ENCODE results near the gene PNKP.

PNKP gene

DNA sequence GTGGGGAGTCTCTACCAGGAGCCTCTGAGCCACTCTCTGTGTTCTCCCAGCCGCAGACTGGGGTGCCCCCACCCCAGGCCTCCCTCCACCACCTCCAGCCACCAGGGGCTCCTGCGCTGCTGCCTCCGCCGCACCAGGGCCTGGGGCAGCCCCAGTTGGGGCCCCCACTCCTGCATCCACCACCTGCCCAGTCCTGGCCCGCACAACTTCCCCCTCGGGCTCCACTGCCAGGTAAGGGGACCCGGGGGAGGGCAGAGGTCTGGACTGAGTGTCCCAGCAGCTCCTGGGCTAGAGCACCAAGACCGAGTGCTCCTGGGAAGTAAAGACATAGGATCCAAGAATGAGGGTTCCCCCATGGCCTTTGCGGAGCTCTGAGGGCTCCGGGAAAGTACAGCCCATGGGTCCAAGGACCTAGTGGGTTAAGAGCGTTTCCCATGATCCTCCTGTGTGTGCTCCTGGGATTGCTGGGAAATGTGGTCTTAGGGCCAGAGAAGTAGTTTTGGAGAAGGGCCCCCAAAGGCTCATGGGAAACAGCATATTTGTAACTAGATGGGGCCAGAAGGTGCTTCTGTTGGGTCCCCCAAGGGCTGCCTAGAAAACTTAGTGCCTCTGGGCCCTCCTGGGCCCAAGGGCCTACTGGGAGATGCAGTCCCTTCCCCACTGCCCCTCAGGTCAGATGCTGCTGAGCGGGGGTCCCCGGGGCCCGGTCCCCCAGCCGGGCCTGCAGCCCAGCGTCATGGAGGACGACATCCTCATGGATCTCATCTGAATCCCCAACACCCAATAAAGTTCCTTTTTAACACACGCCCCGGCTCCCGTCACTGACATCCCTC is 31.0 kb downstream of the PNKP start:
- Histone ChIP-seq H3K27me3 (replicated peaks; ENCODE audit: control insufficient read depth, insufficient read depth, low read length, poor library complexity, severe bottlenecking) (no peaks in the 10 kb centered on the region), H3K9me3 (ENCODE audit: control insufficient read depth, low read length) (no peaks in the 10 kb centered on the region), H3K27ac (ENCODE audit: insufficient read depth, low read length, poor library complexity, severe bottlenecking) (no peak overlapping the region), H3K36me3 (ENCODE audit: control insufficient read depth, insufficient read depth, low read length) (peaks cover 67% of the 10 kb centered on the region), H3K4me3 (ENCODE audit: insufficient read depth, low read depth, low read length, poor library complexity, severe bottlenecking) (no peak overlapping the region), H3K4me1 (ENCODE audit: control insufficient read depth, insufficient read depth, low read length, poor library complexity, severe bottlenecking) (no peaks in the 10 kb centered on the region)
- no peak for DNase-seq

DNA sequence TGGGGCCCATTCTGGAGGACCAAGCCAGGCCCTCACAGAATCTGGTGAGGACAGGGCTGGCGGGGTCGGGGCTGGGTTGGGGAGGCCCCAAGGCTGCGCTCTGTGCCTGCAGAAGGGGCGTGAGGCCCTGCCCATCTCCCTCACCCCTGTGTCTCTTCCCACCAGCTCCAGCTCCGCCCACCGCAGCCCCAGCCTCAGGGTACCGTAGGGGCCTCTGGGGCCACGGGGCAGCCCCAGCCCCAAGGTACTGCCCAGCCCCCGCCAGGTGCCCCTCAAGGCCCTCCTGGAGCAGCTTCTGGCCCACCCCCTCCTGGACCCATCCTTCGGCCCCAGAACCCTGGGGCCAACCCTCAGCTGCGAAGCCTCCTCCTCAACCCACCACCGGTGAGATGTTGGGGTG is 31.8 kb downstream of the PNKP start:
- no peak for DNase-seq
- Histone ChIP-seq H3K27ac (ENCODE audit: insufficient read depth, low read length, poor library complexity, severe bottlenecking) (no peak overlapping the region), H3K4me3 (ENCODE audit: insufficient read depth, low read depth, low read length, poor library complexity, severe bottlenecking) (no peak overlapping the region), H3K4me1 (ENCODE audit: control insufficient read depth, insufficient read depth, low read length, poor library complexity, severe bottlenecking) (no peaks in the 10 kb centered on the region), H3K9me3 (ENCODE audit: control insufficient read depth, low read length) (no peaks in the 10 kb centered on the region), H3K36me3 (ENCODE audit: control insufficient read depth, insufficient read depth, low read length) (peaks cover 75% of the 10 kb centered on the region), H3K27me3 (replicated peaks; ENCODE audit: control insufficient read depth, insufficient read depth, low read length, poor library complexity, severe bottlenecking) (no peaks in the 10 kb centered on the region)

DNA sequence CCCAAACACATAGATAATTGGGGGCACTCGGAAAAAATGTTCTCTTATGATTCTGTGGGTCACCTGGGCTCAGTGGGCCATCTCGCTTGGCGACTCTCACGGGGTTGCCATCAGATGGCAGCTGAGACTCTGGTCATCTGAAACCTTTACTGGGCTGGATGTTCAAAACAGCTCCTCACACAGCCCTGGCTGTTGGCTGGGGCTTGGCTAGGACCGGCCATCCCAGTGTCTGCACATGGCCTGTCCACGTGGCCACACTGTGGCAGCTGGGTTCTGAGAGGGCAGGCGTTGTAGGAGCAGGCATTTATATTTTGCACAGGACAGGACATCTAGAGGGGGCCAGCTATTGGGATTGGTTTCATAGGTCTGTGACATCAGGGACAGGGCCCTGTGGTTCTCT is 33.8 kb downstream of the PNKP start:
- no peak for DNase-seq
- Histone ChIP-seq H3K36me3 (ENCODE audit: control insufficient read depth, insufficient read depth, low read length) (peaks cover 80% of the 10 kb centered on the region), H3K27ac (ENCODE audit: insufficient read depth, low read length, poor library complexity, severe bottlenecking) (no peak overlapping the region), H3K9me3 (ENCODE audit: control insufficient read depth, low read length) (no peaks in the 10 kb centered on the region), H3K4me1 (ENCODE audit: control insufficient read depth, insufficient read depth, low read length, poor library complexity, severe bottlenecking) (no peaks in the 10 kb centered on the region), H3K4me3 (ENCODE audit: insufficient read depth, low read depth, low read length, poor library complexity, severe bottlenecking) (no peak overlapping the region), H3K27me3 (replicated peaks; ENCODE audit: control insufficient read depth, insufficient read depth, low read length, poor library complexity, severe bottlenecking) (no peaks in the 10 kb centered on the region)

DNA sequence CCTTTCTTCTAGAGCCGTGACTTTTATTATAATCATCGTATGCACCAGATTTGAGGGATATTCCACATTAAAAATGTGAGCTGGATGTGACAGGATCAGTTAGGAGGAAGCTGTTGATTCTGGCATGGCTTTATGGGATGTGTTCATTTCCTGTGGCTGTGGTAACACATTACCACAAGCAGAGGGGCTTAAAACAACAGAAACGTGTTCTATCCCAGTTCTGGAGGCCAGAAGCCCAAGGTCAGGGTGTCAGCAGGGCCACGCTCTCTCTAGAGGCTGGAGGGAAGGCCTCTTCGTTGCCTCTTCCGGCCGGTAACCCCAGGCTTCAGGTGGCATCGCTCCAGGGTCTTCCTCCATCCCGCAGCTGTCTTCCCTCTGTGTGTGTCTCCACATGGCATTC is 34.8 kb downstream of the PNKP start:
- DNase-seq = no peak
- H3K27me3 ChIP-seq (replicated peaks; ENCODE audit: control insufficient read depth, insufficient read depth, low read length, poor library complexity, severe bottlenecking) = no peaks in the 10 kb centered on the region
- peaks cover 76% of the 10 kb centered on the region for H3K36me3 ChIP-seq (ENCODE audit: control insufficient read depth, insufficient read depth, low read length)
- H3K4me1 ChIP-seq (ENCODE audit: control insufficient read depth, insufficient read depth, low read length, poor library complexity, severe bottlenecking) = no peaks in the 10 kb centered on the region
- H3K4me3 ChIP-seq (ENCODE audit: insufficient read depth, low read depth, low read length, poor library complexity, severe bottlenecking) = no peak overlapping the region
- H3K9me3 ChIP-seq (ENCODE audit: control insufficient read depth, low read length) = no peaks in the 10 kb centered on the region
- H3K27ac ChIP-seq (ENCODE audit: insufficient read depth, low read length, poor library complexity, severe bottlenecking) = no peak overlapping the region

DNA sequence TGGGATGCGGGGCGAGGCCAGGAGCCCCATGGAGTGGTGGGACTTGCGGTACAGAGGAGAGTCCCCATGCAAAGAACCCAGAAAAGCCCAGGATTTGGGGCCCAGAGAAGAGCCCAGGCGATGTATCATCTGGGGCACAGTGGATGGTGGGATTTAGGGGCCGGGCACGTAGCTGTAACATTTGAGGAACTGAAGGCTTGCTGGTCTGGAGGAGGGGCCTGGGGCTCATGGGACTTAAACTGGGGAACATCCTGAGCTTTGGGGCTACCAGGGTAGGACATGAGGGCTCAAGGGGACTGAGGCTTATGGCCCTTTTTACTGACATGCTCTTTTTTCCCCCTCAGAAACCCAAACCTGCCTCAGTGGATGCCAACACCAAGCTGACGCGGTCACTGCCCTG is 35.8 kb downstream of the PNKP start:
- Histone ChIP-seq H3K27me3 (replicated peaks; ENCODE audit: control insufficient read depth, insufficient read depth, low read length, poor library complexity, severe bottlenecking) (no peaks in the 10 kb centered on the region), H3K4me1 (ENCODE audit: control insufficient read depth, insufficient read depth, low read length, poor library complexity, severe bottlenecking) (no peaks in the 10 kb centered on the region), H3K9me3 (ENCODE audit: control insufficient read depth, low read length) (no peaks in the 10 kb centered on the region), H3K27ac (ENCODE audit: insufficient read depth, low read length, poor library complexity, severe bottlenecking) (no peak overlapping the region), H3K36me3 (ENCODE audit: control insufficient read depth, insufficient read depth, low read length) (peaks cover 73% of the 10 kb centered on the region), H3K4me3 (ENCODE audit: insufficient read depth, low read depth, low read length, poor library complexity, severe bottlenecking) (no peak overlapping the region)
- DNase-seq = no peak

DNA sequence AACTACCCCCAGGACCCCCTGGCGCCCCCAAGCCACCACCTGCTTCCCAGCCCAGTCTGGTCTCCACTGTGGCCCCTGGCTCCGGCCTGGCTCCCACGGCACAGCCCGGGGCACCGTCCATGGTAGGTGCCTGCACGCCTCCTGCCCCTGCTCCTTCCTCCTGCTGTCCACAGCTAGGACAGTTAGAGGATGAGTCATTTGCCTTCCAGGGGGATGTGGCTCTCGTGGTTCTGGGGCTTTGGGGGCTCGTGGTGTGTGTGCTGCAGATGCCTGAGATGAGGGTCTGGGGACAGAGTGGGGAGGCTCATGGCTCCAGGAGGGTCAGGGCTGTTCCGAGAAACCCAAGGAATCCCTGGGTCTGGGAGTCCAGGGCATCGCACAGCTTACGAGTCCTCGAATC is 36.6 kb downstream of the PNKP start:
- Histone ChIP-seq H3K36me3 (ENCODE audit: control insufficient read depth, insufficient read depth, low read length) (peaks cover 65% of the 10 kb centered on the region), H3K9me3 (ENCODE audit: control insufficient read depth, low read length) (no peaks in the 10 kb centered on the region), H3K27me3 (replicated peaks; ENCODE audit: control insufficient read depth, insufficient read depth, low read length, poor library complexity, severe bottlenecking) (no peaks in the 10 kb centered on the region), H3K4me1 (ENCODE audit: control insufficient read depth, insufficient read depth, low read length, poor library complexity, severe bottlenecking) (no peaks in the 10 kb centered on the region), H3K27ac (ENCODE audit: insufficient read depth, low read length, poor library complexity, severe bottlenecking) (no peak overlapping the region), H3K4me3 (ENCODE audit: insufficient read depth, low read depth, low read length, poor library complexity, severe bottlenecking) (no peak overlapping the region)
- no peak for DNase-seq

DNA sequence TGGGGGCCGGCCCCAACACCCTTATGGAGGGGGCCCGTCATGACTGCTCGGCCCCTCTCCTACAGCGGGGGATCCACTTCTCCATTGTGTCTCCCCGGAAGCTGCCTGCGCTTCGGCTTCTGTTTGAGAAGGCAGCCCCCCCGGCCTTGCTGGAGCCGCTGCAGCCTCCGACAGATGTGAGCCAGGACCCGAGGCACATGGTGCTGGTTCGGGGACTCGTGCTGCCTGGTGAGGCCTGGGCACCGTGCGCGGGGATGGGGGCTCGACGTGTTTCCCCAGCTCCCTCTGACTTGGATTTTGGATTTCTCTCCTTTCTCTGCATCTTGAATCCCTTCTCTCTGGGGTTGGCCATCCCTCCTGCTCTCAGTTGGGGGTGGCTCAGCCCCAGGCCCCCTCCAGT is 37.7 kb downstream of the PNKP start:
- Histone ChIP-seq H3K27me3 (replicated peaks; ENCODE audit: control insufficient read depth, insufficient read depth, low read length, poor library complexity, severe bottlenecking) (no peaks in the 10 kb centered on the region), H3K9me3 (ENCODE audit: control insufficient read depth, low read length) (no peaks in the 10 kb centered on the region), H3K36me3 (ENCODE audit: control insufficient read depth, insufficient read depth, low read length) (peaks cover 55% of the 10 kb centered on the region), H3K27ac (ENCODE audit: insufficient read depth, low read length, poor library complexity, severe bottlenecking) (no peak overlapping the region), H3K4me3 (ENCODE audit: insufficient read depth, low read depth, low read length, poor library complexity, severe bottlenecking) (no peak overlapping the region), H3K4me1 (ENCODE audit: control insufficient read depth, insufficient read depth, low read length, poor library complexity, severe bottlenecking) (no peaks in the 10 kb centered on the region)
- no peak for DNase-seq

DNA sequence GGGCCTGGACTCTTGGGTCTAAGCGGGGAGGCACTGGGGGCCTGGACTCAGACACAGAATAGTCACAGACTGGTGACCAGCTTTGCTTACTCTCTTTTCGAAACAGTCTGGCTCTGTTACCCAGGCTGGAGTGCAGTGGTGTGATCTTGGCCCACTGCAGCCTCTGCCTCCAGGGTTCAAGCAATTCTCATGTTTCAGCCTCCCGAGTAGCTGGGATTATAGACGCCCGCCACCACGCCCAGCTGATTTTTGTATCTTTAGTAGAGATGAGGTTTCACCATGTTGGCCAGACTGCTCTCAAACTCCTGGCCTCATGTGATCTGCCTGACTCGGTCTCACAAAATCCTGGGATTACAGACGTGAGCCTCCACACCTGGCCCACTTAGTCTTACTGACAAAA is 38.2 kb downstream of the PNKP start:
- no peak for DNase-seq
- H3K4me1 ChIP-seq (ENCODE audit: control insufficient read depth, insufficient read depth, low read length, poor library complexity, severe bottlenecking) = no peaks in the 10 kb centered on the region
- H3K36me3 ChIP-seq (ENCODE audit: control insufficient read depth, insufficient read depth, low read length) = peaks cover 50% of the 10 kb centered on the region
- no peak overlapping the region for H3K4me3 ChIP-seq (ENCODE audit: insufficient read depth, low read depth, low read length, poor library complexity, severe bottlenecking)
- H3K27ac ChIP-seq (ENCODE audit: insufficient read depth, low read length, poor library complexity, severe bottlenecking) = no peak overlapping the region
- H3K27me3 ChIP-seq (replicated peaks; ENCODE audit: control insufficient read depth, insufficient read depth, low read length, poor library complexity, severe bottlenecking) = no peaks in the 10 kb centered on the region
- no peaks in the 10 kb centered on the region for H3K9me3 ChIP-seq (ENCODE audit: control insufficient read depth, low read length)

DNA sequence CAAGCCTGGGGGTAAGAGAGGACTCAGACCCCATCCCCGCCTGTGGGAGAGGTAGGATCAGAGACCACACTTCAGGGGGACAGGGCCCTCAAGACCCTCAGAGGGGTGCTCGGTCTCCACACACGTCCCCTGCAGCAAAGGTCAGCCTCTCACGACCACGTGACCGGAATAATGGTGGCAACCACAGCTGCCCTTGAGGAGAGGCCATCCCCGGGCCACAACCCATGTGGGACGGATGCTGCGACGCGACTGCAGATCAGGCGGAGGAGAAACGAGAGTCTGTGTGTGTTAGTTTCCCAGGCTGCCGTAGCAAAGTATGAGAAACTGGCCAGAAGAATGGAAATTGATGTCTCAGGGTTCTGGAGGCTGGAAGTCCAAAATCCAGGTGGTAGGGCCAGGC is 40.3 kb downstream of the PNKP start:
- no peak for DNase-seq
- Histone ChIP-seq H3K9me3 (ENCODE audit: control insufficient read depth, low read length) (no peaks in the 10 kb centered on the region), H3K4me3 (ENCODE audit: insufficient read depth, low read depth, low read length, poor library complexity, severe bottlenecking) (no peak overlapping the region), H3K36me3 (ENCODE audit: control insufficient read depth, insufficient read depth, low read length) (peaks cover 31% of the 10 kb centered on the region), H3K4me1 (ENCODE audit: control insufficient read depth, insufficient read depth, low read length, poor library complexity, severe bottlenecking) (no peaks in the 10 kb centered on the region), H3K27ac (ENCODE audit: insufficient read depth, low read length, poor library complexity, severe bottlenecking) (no peak overlapping the region), H3K27me3 (replicated peaks; ENCODE audit: control insufficient read depth, insufficient read depth, low read length, poor library complexity, severe bottlenecking) (no peaks in the 10 kb centered on the region)

DNA sequence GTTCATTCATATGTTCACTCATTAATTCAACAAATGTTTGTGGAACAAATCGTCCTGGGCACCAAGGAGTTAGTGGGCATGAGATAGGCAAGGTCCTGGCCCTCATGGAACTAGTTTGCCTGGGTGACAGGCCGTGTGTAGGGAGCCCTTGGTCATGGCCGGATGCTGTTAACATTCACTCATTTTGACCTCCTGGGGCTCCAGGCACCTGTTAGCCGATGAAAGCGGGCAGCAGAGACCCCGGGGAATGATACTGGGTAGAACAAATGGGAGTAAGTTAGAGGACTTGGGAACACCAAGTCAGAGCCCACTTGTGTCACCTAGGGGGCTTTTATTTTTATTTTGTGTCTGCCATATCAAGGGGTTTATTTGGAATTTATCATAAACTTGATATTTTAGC is 42.7 kb downstream of the PNKP start:
- Histone ChIP-seq H3K4me1 (ENCODE audit: control insufficient read depth, insufficient read depth, low read length, poor library complexity, severe bottlenecking) (no peaks in the 10 kb centered on the region), H3K36me3 (ENCODE audit: control insufficient read depth, insufficient read depth, low read length) (peaks cover 9% of the 10 kb centered on the region), H3K4me3 (ENCODE audit: insufficient read depth, low read depth, low read length, poor library complexity, severe bottlenecking) (no peak overlapping the region), H3K27ac (ENCODE audit: insufficient read depth, low read length, poor library complexity, severe bottlenecking) (no peak overlapping the region), H3K27me3 (replicated peaks; ENCODE audit: control insufficient read depth, insufficient read depth, low read length, poor library complexity, severe bottlenecking) (no peaks in the 10 kb centered on the region), H3K9me3 (ENCODE audit: control insufficient read depth, low read length) (no peaks in the 10 kb centered on the region)
- DNase-seq = no peak
